ENCODE data around the gene NMNAT1.

- TF ChIP-seq CTCF (IDR thresholded peaks at IDR 0.05) (no peak), EP300 (IDR thresholded peaks at IDR 0.05) (no peak)
These were observed 49.6 kb downstream of the NMNAT1 start for GRCh38 chr1:9992910-9993309.

Measured in suprapubic skin (tissue), 3 donors.